Stimulated activated CD8-positive, alpha-beta memory T cell treated with anti-CD3 and anti-CD28 coated beads, Interleukin-7, amount 100 ng/mL, for 1 hour (primary cell): ENCODE results near the gene ZFAND2A.
"Not testable (repeated sequence)": the region's sequence is repeated elsewhere in the genome, so short reads cannot be mapped to it uniquely, and the experiment has no call there.

Experiments used
- DNase-seq, 2 donors: peaks; one replicate each; pipeline ENCODE4 v3.0.0-alpha.2; 2020; ENCODE audit warnings: low read depth in 2 of 2

The ZFAND2A gene

GRCh38 chr7:1151653-1152425 lies 8.2 kb downstream of the ZFAND2A start:
- no peak for DNase-seq

GRCh38 chr7:1151156-1151555 lies 8.8 kb downstream of the ZFAND2A start:
- no peak for DNase-seq

- DNase-seq: no peak
Measured at GRCh38 chr7:1150400-1151002, 9.5 kb downstream of the ZFAND2A start.

GRCh38 chr7:1149351-1149794 lies 10.6 kb downstream of the ZFAND2A start:
- no peak for DNase-seq

- not testable (repeated sequence) for DNase-seq
Measured at GRCh38 chr7:1147873-1148272, 12.1 kb downstream of the ZFAND2A start.

GRCh38 chr7:1144269-1144771 lies 15.7 kb downstream of the ZFAND2A start:
- no peak for DNase-seq

GRCh38 chr7:1143031-1143430 lies 17.0 kb downstream of the ZFAND2A start:
- not testable (repeated sequence) for DNase-seq

GRCh38 chr7:1142051-1142635 lies 17.9 kb downstream of the ZFAND2A start:
- no peak for DNase-seq

GRCh38 chr7:1141651-1142050 lies 18.3 kb downstream of the ZFAND2A start:
- no peak for DNase-seq

GRCh38 chr7:1140476-1141104 lies 19.4 kb downstream of the ZFAND2A start:
- DNase-seq: no peak

GRCh38 chr7:1137517-1138167 lies 22.4 kb downstream of the ZFAND2A start:
- no peak for DNase-seq

GRCh38 chr7:1136841-1137516 lies 23.0 kb downstream of the ZFAND2A start:
- no peak for DNase-seq

- DNase-seq: no peak
Measured at GRCh38 chr7:1134951-1135350, 25.0 kb downstream of the ZFAND2A start.

- DNase-seq: no peak
Measured at GRCh38 chr7:1131471-1132265, 28.3 kb downstream of the ZFAND2A start.

- no peak for DNase-seq
Measured at GRCh38 chr7:1130021-1130990, 29.7 kb downstream of the ZFAND2A start.

GRCh38 chr7:1129431-1129830 lies 30.6 kb downstream of the ZFAND2A start:
- no peak for DNase-seq

GRCh38 chr7:1127001-1127400 lies 33.0 kb downstream of the ZFAND2A start:
- no peak for DNase-seq

- DNase-seq: no peak
Measured at GRCh38 chr7:1125603-1125969, 34.4 kb downstream of the ZFAND2A start.
